HEK293T (cell line): ENCODE results near the gene ADPRHL1.

Experiments used
- CTCF ChIA-PET: fragments of 350-600 bp; formaldehyde crosslinking; extraction: SDS; loops from one replicate; lab custom pipeline; 2021; ENCODE audit warnings: antibody characterized with exemption, inconsistent platforms; lab: Yijun Ruan, JAX
- POLR2A ChIA-PET: fragments of 350-600 bp; formaldehyde crosslinking; extraction: SDS; loops from one replicate; lab custom pipeline; 2020; ENCODE audit warnings: antibody characterized with exemption, inconsistent platforms; lab: Yijun Ruan, JAX
- DNase-seq: peaks from one replicate; pipeline ENCODE4 v3.0.0; 2012; ENCODE audit warnings: mixed read lengths; ENCODE audit errors: extremely low spot score
- ARNT ChIP-seq: fragments of 450-650 bp; IDR thresholded peaks from 2 replicates; pipeline ENCODE4 v1.6.1; 2017; ENCODE audit warnings: mild to moderate bottlenecking
- BHLHE40 ChIP-seq: fragments of 450-650 bp; IDR thresholded peaks from 2 replicates; pipeline ENCODE4 v1.6.1; 2016; ENCODE audit warnings: mild to moderate bottlenecking, moderate library complexity, borderline replicate concordance
- CTBP1 ChIP-seq: fragments of 450-650 bp; IDR thresholded peaks from 2 replicates; pipeline ENCODE4 v1.6.1; 2016; ENCODE audit warnings: borderline replicate concordance
- ELF4 ChIP-seq: fragments of 450-650 bp; IDR thresholded peaks from 2 replicates; pipeline ENCODE4 v1.6.1; 2017; ENCODE audit warnings: antibody characterized with exemption
- FOXA1 ChIP-seq: fragments of 450-650 bp; IDR thresholded peaks from 2 replicates; pipeline ENCODE4 v1.6.1; 2016; ENCODE audit warnings: mild to moderate bottlenecking
- FOXK2 ChIP-seq: fragments of 450-650 bp; IDR thresholded peaks from 2 replicates; pipeline ENCODE4 v1.6.1; 2016; ENCODE audit warnings: mild to moderate bottlenecking
- FOXM1 ChIP-seq: fragments of 450-650 bp; IDR thresholded peaks from 2 replicates; pipeline ENCODE4 v1.6.1; 2017; ENCODE audit warnings: mild to moderate bottlenecking, borderline replicate concordance
- HDGF ChIP-seq: fragments of 450-650 bp; IDR thresholded peaks from 2 replicates; pipeline ENCODE4 v1.6.1; 2017; ENCODE audit warnings: antibody characterized with exemption, borderline replicate concordance
- L3MBTL2 ChIP-seq: fragments of 450-650 bp; conservative IDR thresholded peaks from 2 replicates; pipeline ENCODE4 v1.6.1; 2016; ENCODE audit warnings: mild to moderate bottlenecking
- LEF1 ChIP-seq: fragments of 450-650 bp; IDR thresholded peaks from 2 replicates; pipeline ENCODE4 v1.6.1; 2017; ENCODE audit warnings: mild to moderate bottlenecking, borderline replicate concordance
- NFRKB ChIP-seq: fragments of 450-650 bp; IDR thresholded peaks from 2 replicates; pipeline ENCODE4 v1.6.1; 2016; ENCODE audit warnings: mild to moderate bottlenecking, moderate library complexity
- SP1 ChIP-seq: fragments of 450-650 bp; IDR thresholded peaks from 2 replicates; pipeline ENCODE4 v1.6.1; 2017
- SUZ12 ChIP-seq: fragments of 450-650 bp; IDR thresholded peaks from 2 replicates; pipeline ENCODE4 v1.6.1; 2016; ENCODE audit warnings: mild to moderate bottlenecking
- TARDBP ChIP-seq: fragments of 450-650 bp; IDR thresholded peaks from 2 replicates; pipeline ENCODE4 v1.6.1; 2016
- ZNF384 ChIP-seq: fragments of 450-650 bp; IDR thresholded peaks from 2 replicates; pipeline ENCODE4 v1.6.1; 2016
- TF ChIP-seq, protein P1 (sequence below): fragments of 450-650 bp; IDR thresholded peaks from 2 replicates; pipeline ENCODE4 v1.6.1; 2016

Gene ADPRHL1

DNA sequence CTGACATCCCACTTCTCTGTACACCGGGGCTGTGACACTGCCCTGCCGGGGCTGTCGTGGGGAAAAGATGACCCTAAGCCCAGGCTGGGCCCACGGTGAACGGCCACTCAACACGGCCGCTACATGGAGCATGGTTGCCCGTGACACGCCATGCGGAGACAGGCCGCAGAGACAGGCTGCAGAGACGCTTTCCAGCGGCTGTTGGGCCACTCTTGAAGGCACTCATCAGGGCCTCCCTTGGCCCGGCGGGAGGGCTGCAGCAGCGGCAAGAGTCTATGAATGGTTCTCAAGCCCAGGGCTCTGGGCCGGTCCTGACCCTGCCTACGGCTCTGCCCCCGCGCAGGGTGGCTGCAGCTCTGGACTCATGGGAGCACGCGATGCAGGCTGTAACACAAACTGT is 22.1 kb downstream of the ADPRHL1 start:
- POLR2A ChIA-PET, result interaction anchor here (1.3 kb wide), 1 partner anchor 15 kb away, joined by 3 read pairs; no protein-coding TSS in a partner anchor
- CTCF ChIA-PET, result no interaction called here
- DNase-seq, result no peak
- TF ChIP-seq FOXA1, result no peak
- TF ChIP-seq L3MBTL2, result no peak
- no peak for TF ChIP-seq ELF4
- no peak for TF ChIP-seq LEF1
- TF ChIP-seq FOXK2, result no peak
- no peak for TF ChIP-seq BHLHE40
- no peak for TF ChIP-seq SP1
- TF ChIP-seq FOXM1, result no peak
- no peak for TF ChIP-seq ZNF384
- TF ChIP-seq HDGF, result no peak
- TF ChIP-seq CTBP1, result no peak
- no peak for TF ChIP-seq NFRKB
- TF ChIP-seq SUZ12, result no peak
- TF ChIP-seq TARDBP, result no peak
- TF ChIP-seq ARNT, result no peak
- TF ChIP-seq, protein P1, sequence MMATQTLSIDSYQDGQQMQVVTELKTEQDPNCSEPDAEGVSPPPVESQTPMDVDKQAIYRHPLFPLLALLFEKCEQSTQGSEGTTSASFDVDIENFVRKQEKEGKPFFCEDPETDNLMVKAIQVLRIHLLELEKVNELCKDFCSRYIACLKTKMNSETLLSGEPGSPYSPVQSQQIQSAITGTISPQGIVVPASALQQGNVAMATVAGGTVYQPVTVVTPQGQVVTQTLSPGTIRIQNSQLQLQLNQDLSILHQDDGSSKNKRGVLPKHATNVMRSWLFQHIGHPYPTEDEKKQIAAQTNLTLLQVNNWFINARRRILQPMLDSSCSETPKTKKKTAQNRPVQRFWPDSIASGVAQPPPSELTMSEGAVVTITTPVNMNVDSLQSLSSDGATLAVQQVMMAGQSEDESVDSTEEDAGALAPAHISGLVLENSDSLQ, result no peak

DNA sequence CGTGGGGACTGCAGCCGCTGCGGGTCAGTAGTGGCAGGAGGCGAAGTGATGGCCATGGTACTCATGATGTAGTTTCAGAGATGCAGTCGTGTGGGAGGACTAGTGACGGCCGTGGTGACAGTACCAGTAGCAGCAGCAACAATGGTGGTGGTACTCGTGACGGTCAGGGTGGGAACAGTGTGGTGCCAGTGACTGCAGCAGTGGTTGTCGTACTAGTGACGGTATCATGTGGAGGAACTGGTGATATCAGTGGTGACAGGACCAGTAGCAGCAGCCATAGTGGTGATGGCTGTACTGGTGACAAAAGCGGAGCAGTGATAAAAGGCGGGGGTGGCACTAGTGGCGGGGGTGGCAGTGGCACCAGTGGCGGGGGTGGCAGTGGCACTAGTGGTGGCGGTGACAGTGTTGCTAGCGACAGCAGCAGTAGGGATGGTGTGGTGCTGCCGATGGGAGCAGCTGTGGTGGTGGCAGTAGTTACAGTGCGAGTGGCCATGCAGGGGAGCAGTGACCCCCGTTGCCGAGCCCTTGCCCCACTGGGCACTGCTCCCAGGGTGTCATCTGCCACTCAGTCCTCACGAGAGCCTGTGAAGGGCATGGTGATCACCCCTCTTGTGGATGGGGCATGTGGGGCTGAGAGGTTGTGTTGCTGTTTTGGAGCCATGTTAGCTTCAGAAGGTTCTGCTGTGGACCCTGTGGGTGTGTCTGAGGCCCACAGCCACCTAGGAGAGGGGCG is 22.7 kb downstream of the ADPRHL1 start:
- CTCF ChIA-PET, result interaction anchor here (0.6 kb wide), 1 partner anchor 92 kb away, joined by 4 read pairs; no protein-coding TSS in a partner anchor
- POLR2A ChIA-PET, result no interaction called here
- TF ChIP-seq FOXM1 (no peak), TARDBP (no peak), FOXA1 (no peak), SUZ12 (no peak), HDGF (no peak), FOXK2 (no peak), L3MBTL2 (no peak), CTBP1 (no peak), ELF4 (no peak)
- TF ChIP-seq, protein P1, result no peak
- DNase-seq, result no peak

DNA sequence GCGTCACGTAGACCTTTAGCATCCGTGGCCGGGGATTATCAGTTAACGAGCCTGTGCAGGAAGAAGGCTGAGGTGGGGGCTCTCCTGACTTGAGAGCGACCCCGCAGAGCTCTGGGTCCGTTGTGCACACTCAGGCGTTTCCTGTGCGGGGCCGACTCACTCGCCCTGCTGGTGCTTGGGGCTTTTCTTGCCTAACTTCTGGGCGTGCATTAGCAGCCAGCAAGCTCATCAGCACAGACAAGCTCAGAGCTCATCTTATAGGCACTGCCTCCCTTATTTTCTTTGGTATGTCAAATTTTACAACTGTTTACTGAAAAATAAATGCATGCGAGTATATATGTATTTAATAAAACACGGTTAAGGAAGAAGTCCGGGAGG is 23.7 kb downstream of the ADPRHL1 start:
- DNase-seq, result no peak
- TF ChIP-seq FOXM1 (no peak), ARNT (no peak), FOXA1 (no peak)
- TF ChIP-seq, protein P1, result no peak
- ChIA-PET CTCF (no interaction called here), POLR2A (no interaction called here)

DNA sequence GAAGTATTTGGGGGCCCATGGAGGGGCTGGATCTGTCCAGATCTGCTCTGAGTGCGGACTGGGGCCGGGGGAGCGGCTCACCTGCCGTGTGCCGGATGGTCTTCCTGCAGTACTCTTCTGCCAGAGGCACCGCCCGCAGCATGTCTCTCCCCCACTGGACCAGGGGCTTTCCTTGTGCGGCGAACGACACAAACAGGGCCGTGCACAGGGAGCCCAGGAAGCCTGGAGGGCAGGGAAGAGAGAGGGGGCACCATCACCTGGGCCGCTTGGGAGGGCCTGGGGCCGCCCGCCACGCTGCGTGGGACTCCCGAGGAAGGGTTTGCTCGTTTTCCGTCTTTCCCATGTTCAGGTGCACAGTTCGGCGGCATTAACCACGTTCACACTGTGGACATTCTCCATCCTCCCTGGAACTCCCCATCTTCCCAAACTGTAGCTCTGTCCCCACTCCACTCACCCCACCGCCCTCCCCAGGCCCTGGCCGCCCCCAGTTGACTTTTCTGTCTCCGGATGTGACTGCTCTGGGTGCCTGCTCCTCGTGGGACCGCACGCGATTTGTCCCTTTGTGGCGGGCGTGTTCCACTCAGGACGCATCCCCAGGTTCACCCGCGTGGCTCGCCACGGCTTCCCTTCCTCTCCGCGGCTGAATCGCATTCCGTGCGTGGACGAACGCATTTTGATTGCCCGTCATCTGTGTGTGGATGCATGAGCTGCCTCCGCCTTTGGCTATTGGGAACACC is 24.2 kb downstream of the ADPRHL1 start:
- TF ChIP-seq HDGF, result no peak
- TF ChIP-seq SP1, result no peak
- TF ChIP-seq FOXM1, result no peak
- no peak for TF ChIP-seq SUZ12
- TF ChIP-seq L3MBTL2, result no peak
- no peak for DNase-seq
- ChIA-PET POLR2A (no interaction called here), CTCF (no interaction called here)

DNA sequence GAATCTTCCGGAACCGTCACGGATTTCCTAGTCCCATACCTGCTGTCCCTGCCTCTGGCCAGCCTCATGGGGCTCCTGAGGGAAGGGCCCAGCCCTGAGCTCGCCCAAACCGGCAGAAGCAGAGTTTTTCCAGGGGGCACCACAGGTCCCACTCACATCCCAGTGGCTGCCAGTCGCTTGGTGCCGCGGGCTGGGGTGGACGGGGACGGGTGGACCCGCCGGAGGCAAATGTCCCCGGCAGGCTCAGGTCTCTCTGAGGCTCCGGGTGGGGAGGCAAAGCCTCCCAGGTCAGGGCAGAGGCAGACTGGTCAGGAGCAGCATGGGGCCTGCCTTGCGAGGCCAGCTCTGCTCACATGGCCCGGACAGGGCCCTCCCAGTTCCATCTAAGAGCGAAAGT is 24.8 kb downstream of the ADPRHL1 start:
- no peak for TF ChIP-seq SP1
- no peak for TF ChIP-seq NFRKB
- TF ChIP-seq FOXM1, result no peak
- no peak for TF ChIP-seq L3MBTL2
- TF ChIP-seq TARDBP, result no peak
- TF ChIP-seq SUZ12, result no peak
- no peak for TF ChIP-seq ZNF384
- no peak for TF ChIP-seq LEF1
- no peak for TF ChIP-seq FOXK2
- TF ChIP-seq FOXA1, result no peak
- TF ChIP-seq ELF4, result no peak
- TF ChIP-seq HDGF, result no peak
- TF ChIP-seq, protein P1, result no peak
- no peak for TF ChIP-seq CTBP1
- no peak for TF ChIP-seq ARNT
- ChIA-PET CTCF (no interaction called here), POLR2A (no interaction called here)
- no peak for DNase-seq
